Kasumi-1 (cell line): ENCODE results near the gene TMEM86A.

Experiments used
- DNase-seq, 2 experiments: peaks; one replicate each; lab custom pipeline; 2025; lab: John Stamatoyannopoulos, UW

The TMEM86A gene

GRCh38 chr11:18726040-18726439, 27.5 kb downstream of the TMEM86A start, which contains the start of gene IGSF22:
Gene IGSF22, minus strand, starts transcription at chr11:18726188. Its CDS starts 1,952 bp downstream, at chr11:18724236.
- no peak for DNase-seq

GRCh38 chr11:18727479-18728236, 29.1 kb downstream of the TMEM86A start:
- DNase-seq, result peak; percentile 55 to 66

DNA sequence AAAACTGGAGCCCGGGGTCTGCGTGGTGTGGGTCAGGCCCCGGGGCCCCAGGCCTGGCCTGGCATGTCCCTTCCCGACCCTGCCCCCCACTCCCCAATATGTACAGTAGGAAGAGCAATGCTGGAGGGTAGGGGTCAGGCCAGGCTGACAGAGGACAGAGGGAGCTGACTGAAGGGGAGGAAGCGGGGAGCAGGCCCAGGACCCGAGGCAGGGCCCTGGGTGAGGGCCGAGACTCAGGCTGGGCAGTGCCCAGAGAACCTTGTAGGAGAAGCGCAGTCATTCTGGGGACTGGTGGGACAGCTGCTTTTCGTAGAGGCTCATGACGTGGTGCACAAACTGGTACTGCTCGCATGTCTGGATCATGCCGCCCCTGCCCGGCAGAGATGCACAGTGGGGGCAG, 30.1 kb downstream of the TMEM86A start:
- no peak for DNase-seq

- no peak for DNase-seq
These were observed 30.8 kb downstream of the TMEM86A start for GRCh38 chr11:18729426-18729825.

DNA sequence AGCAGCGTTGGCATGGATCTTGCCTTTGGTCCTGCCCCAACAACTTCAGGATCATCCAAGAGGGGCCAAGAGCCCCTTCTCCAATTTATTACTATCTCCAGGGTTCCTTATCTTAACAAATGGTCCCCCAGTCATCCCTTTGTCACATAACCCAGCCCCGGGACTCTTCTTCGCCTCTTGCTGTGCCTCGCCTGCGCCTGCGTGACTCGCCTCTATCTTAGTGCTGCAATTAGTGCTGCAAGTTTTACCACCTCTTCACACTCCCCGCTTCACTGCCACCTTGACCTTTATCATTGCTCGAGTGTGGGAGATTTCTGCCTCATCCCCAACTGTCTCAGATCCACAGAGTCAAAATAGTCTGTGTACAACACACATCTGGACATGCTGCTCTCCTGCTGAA, 31.4 kb downstream of the TMEM86A start:
- DNase-seq, result no peak

- no peak for DNase-seq
These were observed 32.9 kb downstream of the TMEM86A start for GRCh38 chr11:18731441-18731840.

DNA sequence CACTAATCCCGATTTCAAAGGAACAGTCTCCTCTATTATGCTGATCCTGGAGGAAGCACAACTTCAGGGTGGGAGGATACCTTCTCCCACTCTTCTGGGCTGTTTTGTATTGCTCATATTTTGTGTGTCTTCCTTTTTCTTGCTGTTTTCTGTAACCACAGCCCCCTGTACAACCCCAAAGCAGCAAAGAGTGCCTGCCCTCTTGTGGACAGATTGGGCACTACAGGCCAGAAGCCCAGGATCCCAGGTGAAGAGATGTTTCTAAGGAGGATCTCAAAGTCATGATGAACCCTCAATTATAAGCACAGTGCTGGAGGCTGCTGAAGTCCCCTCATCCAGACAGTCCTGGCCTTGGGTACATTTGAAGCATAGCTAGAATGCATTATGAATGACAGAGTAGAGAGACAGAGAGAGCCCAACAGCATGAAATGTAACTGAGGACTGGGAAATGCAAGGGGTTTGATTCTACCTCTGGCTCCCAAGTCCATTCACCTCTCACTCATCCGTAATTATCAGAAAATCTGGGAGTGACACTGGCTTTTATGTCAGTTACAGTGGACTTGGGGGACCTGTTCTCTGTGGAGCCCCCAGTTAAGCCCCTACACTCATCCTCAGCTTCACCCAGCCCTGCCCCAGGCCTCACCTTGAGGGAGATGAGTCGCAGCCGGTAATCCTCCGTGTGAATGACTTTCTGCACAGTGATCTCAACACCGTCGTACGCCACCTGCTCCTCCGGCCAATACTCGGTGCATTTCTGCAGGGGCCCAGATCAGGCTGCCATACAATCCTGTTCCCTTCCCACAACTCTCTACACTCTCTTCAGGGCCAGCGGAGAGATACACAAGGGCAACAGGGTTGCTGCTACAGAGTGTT, 33.6 kb downstream of the TMEM86A start:
- DNase-seq, result peak; percentile 42 to 63

DNA sequence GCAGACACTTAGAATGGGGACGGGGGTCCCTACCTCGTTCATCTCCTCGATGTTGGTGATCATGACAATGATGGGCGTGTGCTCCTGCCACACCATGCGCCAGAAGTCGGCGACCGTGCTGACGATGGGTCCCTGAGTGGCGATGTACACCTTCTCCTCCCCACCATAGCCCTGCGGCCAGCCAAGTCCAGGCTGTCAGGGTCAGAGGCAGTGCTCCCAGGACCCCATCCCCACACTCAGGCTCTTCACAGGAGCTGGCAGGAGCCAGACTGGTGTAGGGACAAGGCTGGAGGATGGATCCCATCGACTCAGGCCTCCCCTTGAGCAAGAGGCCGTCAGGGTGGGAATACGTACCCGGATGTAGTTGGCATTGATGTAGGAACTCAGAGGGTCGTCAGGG, 34.6 kb downstream of the TMEM86A start:
- no peak for DNase-seq

- no peak for DNase-seq
These were observed 38.1 kb downstream of the TMEM86A start for GRCh38 chr11:18736590-18737148.

DNA sequence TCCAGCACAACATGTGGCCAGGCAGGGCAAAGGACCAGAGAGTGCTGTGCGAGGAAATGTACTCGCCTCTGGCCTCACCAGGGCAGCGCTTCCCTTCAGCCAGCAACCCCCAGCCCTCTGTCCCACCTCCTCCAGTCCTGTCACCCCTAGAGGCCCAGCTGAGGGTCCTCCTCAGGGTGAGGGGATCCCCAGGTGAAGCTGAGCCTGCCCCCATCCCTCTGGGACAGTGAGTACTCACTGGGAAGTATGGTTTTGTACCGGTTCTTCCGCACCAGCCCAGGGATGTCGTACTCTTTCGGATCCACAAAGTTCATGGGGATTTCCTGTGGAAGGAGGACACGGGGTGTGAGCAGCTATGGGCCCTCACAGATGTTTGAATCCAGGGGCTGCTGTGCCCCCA, 39.1 kb downstream of the TMEM86A start:
- no peak for DNase-seq

DNA sequence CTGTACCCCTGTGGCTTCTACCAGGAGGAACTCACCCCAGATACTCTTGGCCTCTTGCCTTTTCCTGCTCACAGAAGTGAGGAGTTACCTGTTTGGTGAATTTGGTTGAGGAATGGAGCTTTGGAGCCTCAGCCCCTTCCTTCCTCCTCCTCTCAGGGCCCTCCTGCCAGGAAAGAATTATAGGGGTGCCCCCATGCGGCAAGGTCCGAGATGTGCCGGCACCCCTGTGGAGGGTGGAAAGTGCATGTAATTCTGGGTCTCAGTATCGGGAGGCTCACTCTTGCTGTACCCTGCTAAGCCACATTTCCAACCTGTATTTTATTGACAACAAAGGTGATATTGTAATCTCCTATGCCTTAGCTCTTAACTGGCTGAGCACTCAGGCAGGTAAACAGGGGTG, 41.1 kb downstream of the TMEM86A start:
- no peak for DNase-seq

DNA sequence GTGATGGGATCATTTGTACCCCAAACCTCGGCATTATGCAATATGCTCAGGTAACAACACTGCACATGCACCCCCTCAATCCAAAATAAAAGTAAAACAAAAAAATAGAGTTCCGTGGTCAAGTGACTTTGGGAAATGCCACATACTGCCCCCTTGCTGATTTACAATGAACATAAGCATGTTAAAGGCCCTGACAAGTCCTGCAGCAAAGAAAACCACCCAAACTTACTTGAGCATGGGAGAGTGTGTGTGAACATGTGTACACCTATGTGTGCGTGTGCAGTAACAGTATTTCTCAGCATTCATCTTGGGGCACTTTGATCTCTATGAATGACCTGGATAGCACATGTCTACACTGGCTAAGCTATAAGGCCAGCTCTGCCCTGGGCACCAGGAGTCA, 43.2 kb downstream of the TMEM86A start:
- DNase-seq, result no peak

DNA sequence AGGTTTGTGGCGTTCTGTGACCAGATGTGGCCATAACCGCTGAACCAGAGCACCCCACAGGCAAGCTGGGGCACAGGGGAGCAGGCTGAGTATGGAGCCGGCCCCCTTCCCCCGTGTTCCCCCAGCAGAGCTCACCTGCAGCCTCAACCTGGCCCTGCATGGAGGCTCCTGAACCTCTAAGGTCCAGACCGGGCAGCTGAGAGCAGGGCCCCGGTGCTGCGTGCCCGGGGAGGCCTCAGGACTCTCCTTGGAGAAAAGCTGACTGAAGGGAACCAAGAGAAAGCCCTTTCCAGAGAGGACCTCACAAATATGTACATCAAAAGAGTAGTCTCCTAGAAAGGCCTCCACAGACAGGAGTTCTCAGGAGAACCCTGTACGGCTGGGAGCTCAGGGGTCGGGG, 44.8 kb downstream of the TMEM86A start:
- DNase-seq, result no peak

DNA sequence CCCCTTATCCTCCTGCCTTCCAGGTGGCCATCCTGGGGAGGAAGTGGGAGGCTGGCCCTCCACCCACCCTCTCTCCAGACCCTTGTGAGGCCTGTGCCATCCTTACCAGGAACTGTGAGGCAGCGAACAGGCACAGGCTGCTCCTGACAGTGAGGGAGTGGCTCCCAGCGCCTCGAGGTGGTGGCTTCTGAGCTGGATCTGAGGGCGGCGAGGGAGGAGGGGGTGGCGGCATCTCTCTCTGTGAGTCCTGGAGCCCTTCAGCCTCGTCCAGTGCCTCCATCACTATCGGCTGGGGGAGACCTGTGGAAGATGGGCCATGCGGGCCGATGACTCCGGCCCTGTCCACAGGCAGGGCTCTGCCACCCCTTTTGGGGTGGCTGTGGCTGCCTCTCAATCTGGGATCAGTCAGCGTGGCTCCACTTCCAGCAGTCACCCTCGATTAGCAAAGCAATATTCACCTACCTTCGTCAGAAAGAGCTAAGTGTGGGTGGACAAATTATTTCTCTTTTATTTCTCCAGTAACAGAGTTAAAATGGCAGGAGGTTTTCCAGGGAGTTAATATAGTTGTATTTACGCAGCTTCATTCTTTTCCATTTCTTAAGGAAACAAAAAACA, 45.4 kb downstream of the TMEM86A start:
- no peak for DNase-seq

GRCh38 chr11:18745251-18745650, 46.7 kb downstream of the TMEM86A start:
- no peak for DNase-seq

DNA sequence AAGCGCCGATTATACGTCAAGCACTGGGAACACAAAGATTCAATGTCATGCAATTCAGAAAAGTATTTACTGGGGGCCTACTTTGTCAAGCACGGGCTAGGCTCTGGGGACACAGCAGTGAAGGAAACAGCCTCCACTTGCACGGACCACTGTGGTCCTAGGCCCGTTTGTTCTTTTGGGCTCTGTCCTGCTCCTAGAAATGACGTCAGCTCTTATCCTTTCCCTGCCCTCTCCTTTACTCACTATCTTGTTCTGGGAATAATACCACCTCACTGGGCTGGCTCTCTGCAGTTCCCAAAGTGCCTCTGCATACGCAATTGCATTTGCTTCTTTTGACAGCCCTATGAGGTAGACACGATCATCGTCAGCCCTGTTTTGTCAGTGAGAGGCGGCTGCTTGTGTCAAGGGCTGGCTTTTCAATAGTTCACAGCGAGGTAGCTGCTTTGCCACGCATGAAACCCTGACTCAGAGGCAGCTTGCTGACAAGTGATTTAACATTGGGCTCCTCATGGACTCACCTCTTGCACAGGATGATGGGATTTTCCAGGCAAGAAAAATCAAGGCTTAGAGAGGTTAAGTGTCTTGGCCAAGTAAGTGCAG, 50.3 kb downstream of the TMEM86A start:
- peak in 1 of 2 experiments; percentile 2 for DNase-seq

DNA sequence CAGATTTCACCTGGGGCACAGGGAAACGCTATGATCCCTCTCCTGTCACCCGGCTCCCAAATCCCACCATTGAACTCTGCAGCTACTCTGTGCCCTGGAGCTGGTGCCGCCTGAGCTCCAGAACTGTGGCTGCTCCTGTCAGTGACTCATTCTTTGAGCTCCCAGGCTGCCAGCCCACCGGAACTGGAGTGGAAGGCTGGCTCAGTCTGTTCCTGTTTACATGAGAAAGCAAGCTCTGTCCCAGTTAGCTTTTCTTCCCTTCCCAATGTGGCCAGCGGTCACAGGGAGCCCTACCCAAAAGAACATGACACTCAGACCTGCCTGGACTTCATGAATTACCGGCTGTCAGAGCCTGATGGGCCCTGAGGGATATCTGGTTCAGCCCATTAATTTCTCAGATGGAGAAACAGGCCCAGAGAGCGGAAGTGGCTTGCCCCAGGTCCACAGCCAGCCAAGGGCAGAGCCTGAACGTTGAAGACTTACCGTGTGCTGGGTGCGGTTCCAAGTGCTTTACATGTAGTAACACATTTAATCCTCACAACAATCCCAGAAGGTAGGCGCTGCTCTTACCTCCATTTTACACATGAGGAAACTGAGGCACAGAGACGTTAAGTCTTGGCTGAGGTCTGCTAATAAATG, 51.2 kb downstream of the TMEM86A start:
- DNase-seq, result peak; percentile 6 to 13

DNA sequence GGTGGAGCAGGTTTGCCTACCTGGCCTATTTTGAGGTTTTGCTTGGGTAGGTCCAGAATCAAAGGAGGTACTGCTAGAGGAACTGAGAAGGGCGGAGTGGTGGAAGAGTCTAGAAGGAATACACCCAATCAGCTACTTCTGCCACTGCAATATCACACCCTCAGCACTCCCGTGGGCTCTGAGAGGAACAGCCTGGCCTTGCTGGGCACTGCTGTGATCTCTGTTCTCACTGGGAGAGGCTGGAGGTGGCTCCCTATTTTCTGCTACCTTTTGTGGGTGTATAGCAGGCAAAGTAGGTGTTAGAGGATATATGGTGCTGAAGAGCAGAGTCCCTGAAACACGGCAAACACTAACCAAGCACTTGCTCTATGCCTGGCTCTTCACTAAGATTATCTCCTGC, 52.4 kb downstream of the TMEM86A start:
- DNase-seq, result no peak

DNA sequence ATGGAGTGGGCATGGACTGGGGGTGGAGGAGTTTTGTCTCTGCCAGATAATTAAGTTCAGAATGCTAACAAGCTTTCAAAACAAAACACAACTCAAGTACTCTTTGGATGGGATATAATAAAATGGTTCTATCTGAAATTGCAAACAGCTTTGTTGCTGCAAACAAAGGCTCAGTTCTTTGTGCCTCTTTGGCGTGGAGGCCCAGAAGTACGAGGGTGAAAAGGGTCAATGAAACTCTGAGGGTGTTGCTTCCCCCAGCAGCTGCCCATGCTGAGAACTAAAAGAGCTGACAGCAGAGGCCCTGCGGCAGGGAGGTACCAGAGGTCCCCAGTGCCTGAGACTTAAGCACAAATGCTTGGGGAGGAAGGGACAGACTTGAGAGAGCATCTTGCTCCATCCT, 53.9 kb downstream of the TMEM86A start:
- DNase-seq, result no peak

- DNase-seq, result no peak
These were observed 55.7 kb downstream of the TMEM86A start for GRCh38 chr11:18754308-18754707.
